B cell (primary cell): ENCODE measurements around the gene XPO6. TPM values are rescaled to one million over a fixed set of nuclear protein-coding genes. Genes with fewer than 3 reads are reported as not detected.

Experiments
- ATAC-seq: fragments of 200-7000 bp; cut with Tn5 transposase; one replicate; pipeline ENCODE4 v1.10.0; 2021; ENCODE audit warnings: low read depth, mild to moderate bottlenecking, moderate number of reproducible peaks, moderate library complexity
- CTCF ChIA-PET: fragments of 350-600 bp; sonication (Branson Sonifier 250); formaldehyde crosslinking; loops from one replicate; lab custom pipeline; 2021; ENCODE audit warnings: antibody characterized with exemption, inconsistent platforms; lab: Charles Lee
- POLR2A ChIA-PET: fragments of 350-600 bp; sonication (Branson Sonifier 250); formaldehyde crosslinking; loops from one replicate; lab custom pipeline; 2021; ENCODE audit warnings: antibody characterized with exemption; lab: Charles Lee
- DNase-seq: peaks from one replicate; pipeline ENCODE4 v3.0.0; 2013
- H2AFZ ChIP-seq: 2 replicates; pipeline ENCODE4 v1.6.1; 2012; ENCODE audit warnings: mild to moderate bottlenecking, low read depth, low read length; ENCODE audit not compliant: insufficient read depth, poor library complexity, severe bottlenecking
- H3K27ac ChIP-seq, 2 donors: 1 replicate in 1 of 2; 2 replicates in 1 of 2; pipeline ENCODE4 v1.5.1; 2012 to 2013; ENCODE audit warnings: low read length in 2 of 2, mild to moderate bottlenecking in 2 of 2, moderate library complexity in 1 of 2
- H3K27me3 ChIP-seq, 4 experiments: fragments of 200-600 bp in 1 of 4; sonication (generic) in 1 of 4; replicated peaks in 1 of 4; 1 replicate in 2 of 4; 2 replicates in 2 of 4; pipeline versions ENCODE4 v1.6.1 to v1.7.0; 2013 to 2016; ENCODE audit warnings: low read length in 3 of 4, mild to moderate bottlenecking in 2 of 4, mixed read lengths in 1 of 4, moderate library complexity in 1 of 4; ENCODE audit not compliant: insufficient read depth in 4 of 4, control insufficient read depth in 3 of 4; ENCODE audit errors: control extremely low read depth in 1 of 4
- H3K36me3 ChIP-seq, 2 experiments: replicated peaks in 1 of 2; 1 replicate in 1 of 2; 2 replicates in 1 of 2; pipeline versions ENCODE4 v1.6.1 to v1.7.1; 2013; ENCODE audit warnings: low read length in 1 of 2; ENCODE audit not compliant: insufficient read depth in 2 of 2, control insufficient read depth in 1 of 2; ENCODE audit errors: control extremely low read depth in 1 of 2, extremely low read depth in 1 of 2
- H3K4me1 ChIP-seq, 2 donors: fragments of 200-600 bp in 1 of 2; sonication (generic) in 1 of 2; 1 replicate in 1 of 2; 2 replicates in 1 of 2; pipeline versions ENCODE4 v1.5.1 to v1.6.1; 2013 to 2017; ENCODE audit warnings: low read length in 2 of 2; ENCODE audit not compliant: control insufficient read depth in 2 of 2, insufficient read depth in 2 of 2
- H3K4me2 ChIP-seq: replicated peaks from 2 replicates; pipeline ENCODE3; 2012; ENCODE audit warnings: mild to moderate bottlenecking, low read depth, low read length; ENCODE audit not compliant: poor library complexity, severe bottlenecking
- H3K4me3 ChIP-seq, 5 experiments: fragments of 200-600 bp in 1 of 5; sonication (generic) in 1 of 5; 1 replicate in 3 of 5; 2 replicates in 2 of 5; pipeline versions ENCODE4 v1.5.1 to v1.7.0; 2011 to 2016; ENCODE audit warnings: low read length in 4 of 5, mild to moderate bottlenecking in 4 of 5, low read depth in 2 of 5, control low read depth in 1 of 5, moderate library complexity in 1 of 5; ENCODE audit not compliant: insufficient read depth in 1 of 5; ENCODE audit errors: control extremely low read depth in 1 of 5, extremely low read depth in 1 of 5
- H3K79me2 ChIP-seq: fragments of 200-600 bp; sonication (generic); one replicate; pipeline ENCODE4 v1.6.0; 2016; ENCODE audit warnings: low read length; ENCODE audit not compliant: control insufficient read depth, insufficient read depth
- H3K9ac ChIP-seq: fragments of 200-600 bp; sonication (generic); 2 replicates; pipeline ENCODE4 v1.6.1; 2017; ENCODE audit warnings: mild to moderate bottlenecking, low read length, moderate library complexity
- H3K9me3 ChIP-seq, 3 donors: one replicate each; pipeline versions ENCODE4 v1.6.1 to v1.7.1; 2013; ENCODE audit warnings: low read length in 2 of 3; ENCODE audit not compliant: control insufficient read depth in 2 of 3, insufficient read depth in 1 of 3; ENCODE audit errors: control extremely low read depth in 1 of 3
- H4K20me1 ChIP-seq: 2 replicates; pipeline ENCODE4 v1.6.0; 2012; ENCODE audit warnings: mild to moderate bottlenecking, low read length; ENCODE audit not compliant: insufficient read depth, control insufficient read depth, poor library complexity, severe bottlenecking
- H3K27ac Mint-ChIP-seq: one replicate; pipeline ENCODE4 v1.8.0; 2021; ENCODE audit warnings: mixed read lengths
- H3K27me3 Mint-ChIP-seq: one replicate; pipeline ENCODE4 v1.8.0; 2021; ENCODE audit warnings: mixed read lengths
- H3K4me1 Mint-ChIP-seq: one replicate; pipeline ENCODE4 v1.8.0; 2021; ENCODE audit warnings: mixed read lengths
- H3K4me3 Mint-ChIP-seq: one replicate; pipeline ENCODE4 v1.8.0; 2021; ENCODE audit warnings: mixed read lengths
- H3K9me3 Mint-ChIP-seq: one replicate; pipeline ENCODE4 v1.8.0; 2022; ENCODE audit warnings: mixed read lengths; ENCODE audit not compliant: insufficient read depth
- EZH2 ChIP-seq: IDR thresholded peaks from 2 replicates; pipeline ENCODE4 v1.6.1; 2012; ENCODE audit warnings: borderline replicate concordance, low read depth, mild to moderate bottlenecking, moderate library complexity, low read length; ENCODE audit not compliant: insufficient read depth, poor library complexity, severe bottlenecking
- WGBS: methylation state at CpG from one replicate; pipeline ENCODE4 v1.1.5; 2013; ENCODE audit warnings: missing lambda C conversion rate; ENCODE audit not compliant: insufficient coverage; 5-methylcytosine and 5-hydroxymethylcytosine counted together
- intact Hi-C: fragments of 100-400 bp; cut with micrococcal nuclease; formaldehyde crosslinking; loops from one replicate; pipeline ENCODE4 v1.10.0; 2022
- polyA plus RNA-seq: library from polyadenylated mRNA; depleted of rRNA; stranded (reverse); fragments of >200 nt; gene quantifications from 2 replicates; pipeline ENCODE4 v1.2.3, GENCODE V29; 2012
- total RNA-seq, 2 donors: library from RNA; stranded (reverse); fragments of 120-200 nt in 1 of 2; gene quantifications; 1 replicate in 1 of 2; 2 replicates in 1 of 2; pipeline versions ENCODE4 v1.2.3 to v1.2.4, GENCODE V29; 2013 to 2022
- TF ChIP-seq, protein P1 (sequence below): fragments of 200-600 bp; IDR thresholded peaks from one replicate; pipeline ENCODE4 v1.8.0; 2022; ENCODE audit warnings: antibody characterized with exemption, mild to moderate bottlenecking

Gene XPO6
- total and polyA plus RNA-seq, 2 donors (not counting 1 experiment from before 2014, with no cell fraction given), result 259 to 303 TPM

DNA sequence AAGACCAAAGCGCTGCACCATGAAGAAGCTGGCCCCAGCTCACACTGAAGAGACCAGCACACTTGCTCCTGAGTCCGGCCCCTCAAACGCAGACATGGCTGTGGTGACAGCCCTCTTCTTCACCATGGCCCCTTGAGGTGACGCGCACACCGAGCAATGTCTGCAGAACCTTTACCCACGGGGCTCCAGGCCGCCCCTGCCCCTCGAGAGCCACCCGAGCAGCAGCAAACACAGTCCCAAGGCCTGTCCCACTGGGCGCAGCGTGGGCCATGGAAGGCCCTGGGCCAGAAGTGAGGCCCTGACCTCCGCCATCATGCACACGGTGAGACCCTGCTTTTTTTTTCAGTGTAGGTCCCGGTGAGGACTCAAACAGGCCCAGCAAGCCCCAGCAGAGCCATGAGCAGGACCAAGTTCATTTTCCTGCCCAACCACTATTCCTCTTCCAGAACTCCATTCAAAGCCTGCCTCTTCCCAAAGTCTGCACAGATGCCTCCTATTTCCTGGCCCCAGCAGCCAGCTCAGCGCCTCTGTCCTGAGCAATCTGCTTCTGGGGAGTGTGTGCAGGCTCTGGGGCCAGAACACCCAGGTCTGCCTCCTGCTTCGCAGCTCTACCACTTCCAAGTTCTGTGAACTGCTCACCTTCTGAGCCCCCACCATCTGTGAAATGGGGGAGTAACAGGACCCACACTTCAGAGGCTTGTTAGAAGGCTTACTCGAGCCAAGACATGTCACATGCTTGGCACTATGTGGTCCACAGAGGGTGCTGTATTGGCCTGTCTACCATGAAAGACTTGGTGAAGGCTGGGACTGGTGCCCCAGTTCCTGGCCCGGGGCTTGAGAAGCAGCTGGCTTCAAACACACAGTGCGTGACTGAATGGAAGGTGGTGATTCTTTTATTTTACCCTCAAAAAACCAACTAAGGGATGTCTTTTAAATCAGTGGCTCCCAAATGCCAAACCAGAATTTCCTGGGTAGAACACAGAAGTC is 112.5 kb downstream of the XPO6 start:
- Mint-ChIP-seq H3K4me1 (no peaks in the 10 kb centered on the region), H3K9me3 (no peaks in the 10 kb centered on the region), H3K4me3 (no peak overlapping the region), H3K27me3 (no peaks in the 10 kb centered on the region), H3K27ac (no peak overlapping the region)
- 94% methylated on average over 18 of the region's 20 CpGs for WGBS
- TF ChIP-seq, protein P1, sequence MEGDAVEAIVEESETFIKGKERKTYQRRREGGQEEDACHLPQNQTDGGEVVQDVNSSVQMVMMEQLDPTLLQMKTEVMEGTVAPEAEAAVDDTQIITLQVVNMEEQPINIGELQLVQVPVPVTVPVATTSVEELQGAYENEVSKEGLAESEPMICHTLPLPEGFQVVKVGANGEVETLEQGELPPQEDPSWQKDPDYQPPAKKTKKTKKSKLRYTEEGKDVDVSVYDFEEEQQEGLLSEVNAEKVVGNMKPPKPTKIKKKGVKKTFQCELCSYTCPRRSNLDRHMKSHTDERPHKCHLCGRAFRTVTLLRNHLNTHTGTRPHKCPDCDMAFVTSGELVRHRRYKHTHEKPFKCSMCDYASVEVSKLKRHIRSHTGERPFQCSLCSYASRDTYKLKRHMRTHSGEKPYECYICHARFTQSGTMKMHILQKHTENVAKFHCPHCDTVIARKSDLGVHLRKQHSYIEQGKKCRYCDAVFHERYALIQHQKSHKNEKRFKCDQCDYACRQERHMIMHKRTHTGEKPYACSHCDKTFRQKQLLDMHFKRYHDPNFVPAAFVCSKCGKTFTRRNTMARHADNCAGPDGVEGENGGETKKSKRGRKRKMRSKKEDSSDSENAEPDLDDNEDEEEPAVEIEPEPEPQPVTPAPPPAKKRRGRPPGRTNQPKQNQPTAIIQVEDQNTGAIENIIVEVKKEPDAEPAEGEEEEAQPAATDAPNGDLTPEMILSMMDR, result no peak
- TF ChIP-seq EZH2, result no peak
- intact Hi-C loops, result no loop called here
- DNase-seq, result no peak
- H3K9me3 ChIP-seq, result no peaks in the 10 kb centered on the region
- ChIA-PET CTCF (interaction anchor here (1.5 kb wide), 1 partner anchor 119 kb away, joined by 4 read pairs; no protein-coding TSS in a partner anchor), POLR2A (no interaction called here)
- ATAC-seq, result no peak
- no peaks in the 10 kb centered on the region for H3K4me1 ChIP-seq
- no peak overlapping the region for H2AFZ ChIP-seq
- no peak overlapping the region for H3K9ac ChIP-seq
- peaks cover 0 to 68% of the 10 kb centered on the region in 2 experiments for H3K36me3 ChIP-seq
- H3K4me3 ChIP-seq, result no peak overlapping the region
- H4K20me1 ChIP-seq, result peaks cover 20% of the 10 kb centered on the region
- H3K79me2 ChIP-seq, result no peaks in the 10 kb centered on the region
- no peaks in the 10 kb centered on the region for H3K27me3 ChIP-seq
- H3K27ac ChIP-seq, result no peak overlapping the region
- H3K4me2 ChIP-seq, result no peak overlapping the region
